Prostate gland (tissue), 2 donors: ENCODE results near the gene GPHA2.

Experiments used
- POLR2A ChIP-seq: fragments of 450-650 bp; IDR thresholded peaks from one replicate; pipeline ENCODE4 v1.6.1; 2016; ENCODE audit warnings: antibody characterized with exemption, mild to moderate bottlenecking
- TF ChIP-seq, protein P1 (sequence below), 4 experiments: fragments of 200-600 bp in 2 of 4; fragments of 450-650 bp in 2 of 4; sonication (generic) in 2 of 4; IDR thresholded peaks; 1 replicate in 3 of 4; 2 replicates in 1 of 4; pipeline ENCODE4 v1.5.1; 2016 to 2019; ENCODE audit warnings: antibody characterized with exemption in 4 of 4, mild to moderate bottlenecking in 2 of 4, moderate library complexity in 2 of 4

DNA sequence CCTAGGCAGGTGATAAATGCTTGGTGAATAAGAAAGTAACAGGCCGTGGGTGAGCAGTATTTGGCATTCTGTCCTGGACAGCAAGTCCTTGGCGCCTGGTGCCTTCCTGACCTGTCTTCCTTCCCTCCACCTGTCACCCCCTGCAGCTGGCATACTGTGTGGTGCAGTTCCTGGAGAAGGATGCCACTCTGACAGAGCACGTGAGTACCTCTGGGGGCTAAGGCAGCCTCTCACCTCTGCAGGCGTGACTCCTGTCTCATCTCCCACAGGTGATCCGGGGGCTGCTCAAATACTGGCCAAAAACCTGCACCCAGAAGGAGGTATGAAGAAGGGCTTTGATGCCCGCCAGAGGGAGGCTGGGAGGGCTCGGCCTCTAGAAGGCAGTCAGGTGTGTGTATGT is 4.4 kb downstream of the GPHA2 start:
- TF ChIP-seq POLR2A: no peak
- TF ChIP-seq, protein P1, sequence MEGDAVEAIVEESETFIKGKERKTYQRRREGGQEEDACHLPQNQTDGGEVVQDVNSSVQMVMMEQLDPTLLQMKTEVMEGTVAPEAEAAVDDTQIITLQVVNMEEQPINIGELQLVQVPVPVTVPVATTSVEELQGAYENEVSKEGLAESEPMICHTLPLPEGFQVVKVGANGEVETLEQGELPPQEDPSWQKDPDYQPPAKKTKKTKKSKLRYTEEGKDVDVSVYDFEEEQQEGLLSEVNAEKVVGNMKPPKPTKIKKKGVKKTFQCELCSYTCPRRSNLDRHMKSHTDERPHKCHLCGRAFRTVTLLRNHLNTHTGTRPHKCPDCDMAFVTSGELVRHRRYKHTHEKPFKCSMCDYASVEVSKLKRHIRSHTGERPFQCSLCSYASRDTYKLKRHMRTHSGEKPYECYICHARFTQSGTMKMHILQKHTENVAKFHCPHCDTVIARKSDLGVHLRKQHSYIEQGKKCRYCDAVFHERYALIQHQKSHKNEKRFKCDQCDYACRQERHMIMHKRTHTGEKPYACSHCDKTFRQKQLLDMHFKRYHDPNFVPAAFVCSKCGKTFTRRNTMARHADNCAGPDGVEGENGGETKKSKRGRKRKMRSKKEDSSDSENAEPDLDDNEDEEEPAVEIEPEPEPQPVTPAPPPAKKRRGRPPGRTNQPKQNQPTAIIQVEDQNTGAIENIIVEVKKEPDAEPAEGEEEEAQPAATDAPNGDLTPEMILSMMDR (IDR thresholded peaks at IDR 0.05): no peak
